NCI-H1092 (cell line): ENCODE results near the gene CCNYL1.
"Not testable (repeated sequence)": the region's sequence is repeated elsewhere in the genome, so short reads cannot be mapped to it uniquely, and the experiment has no call there.

ENCODE experiments used
- DNase-seq: peaks from one replicate; lab custom pipeline; 2025; lab: John Stamatoyannopoulos, UW

The CCNYL1 gene

GRCh38 chr2:207697411-207697810 lies 14.0 kb upstream of the CCNYL1 start:
- DNase-seq = no peak

DNA sequence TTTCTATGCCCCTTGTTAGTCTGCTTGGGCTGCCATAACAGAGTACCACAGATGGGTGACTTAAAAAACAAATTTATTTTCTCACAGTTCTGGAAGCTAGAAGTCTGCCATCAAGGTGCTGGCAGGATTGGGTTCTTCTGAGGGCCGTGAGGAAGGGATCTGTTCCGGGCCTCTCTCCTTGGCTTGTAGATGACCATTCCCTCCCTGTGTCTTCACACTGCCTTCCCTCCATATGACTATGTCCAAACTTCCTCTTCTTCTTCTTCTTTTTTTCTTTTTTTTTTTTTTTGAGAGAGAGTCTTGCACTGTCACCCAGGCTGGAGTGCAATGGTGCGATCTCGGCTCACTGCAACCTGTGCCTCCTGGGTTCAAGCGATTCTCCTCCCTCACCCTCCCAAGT lies 13.1 kb upstream of the CCNYL1 start:
- DNase-seq = no peak

GRCh38 chr2:207704078-207704477 lies 7.4 kb upstream of the CCNYL1 start:
- DNase-seq = no peak

- no peak for DNase-seq
These were observed 6.8 kb upstream of the CCNYL1 start for GRCh38 chr2:207704671-207705070.

- DNase-seq = no peak
These were observed 4.2 kb upstream of the CCNYL1 start for GRCh38 chr2:207706936-207707860.

GRCh38 chr2:207711750-207712530 lies 500 bp downstream of the CCNYL1 start:
- no peak for DNase-seq

GRCh38 chr2:207716056-207716455 lies 4.6 kb downstream of the CCNYL1 start:
- DNase-seq = no peak

GRCh38 chr2:207718521-207718920 lies 7.1 kb downstream of the CCNYL1 start:
- DNase-seq = no peak

DNA sequence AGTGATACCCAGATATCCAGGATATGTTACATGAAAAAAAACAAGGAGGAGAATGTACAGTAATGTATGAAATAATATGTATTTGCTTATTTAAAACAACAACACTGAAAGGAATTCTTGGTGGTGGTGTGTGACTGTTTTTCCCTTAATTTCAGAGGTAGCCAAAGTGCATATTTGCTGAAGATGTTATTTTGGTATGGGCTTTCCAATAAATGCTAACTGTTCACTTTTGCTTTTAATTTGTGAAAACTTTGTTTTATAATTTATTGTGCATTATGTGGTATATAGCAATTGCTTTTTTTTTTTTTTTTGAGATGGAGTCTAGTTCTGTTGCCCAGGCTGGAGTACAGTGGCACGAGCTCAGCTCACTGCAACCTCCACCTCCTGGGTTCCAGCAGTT lies 7.6 kb downstream of the CCNYL1 start:
- DNase-seq = no peak

GRCh38 chr2:207719655-207720054 lies 8.2 kb downstream of the CCNYL1 start:
- DNase-seq = not testable (repeated sequence)

DNA sequence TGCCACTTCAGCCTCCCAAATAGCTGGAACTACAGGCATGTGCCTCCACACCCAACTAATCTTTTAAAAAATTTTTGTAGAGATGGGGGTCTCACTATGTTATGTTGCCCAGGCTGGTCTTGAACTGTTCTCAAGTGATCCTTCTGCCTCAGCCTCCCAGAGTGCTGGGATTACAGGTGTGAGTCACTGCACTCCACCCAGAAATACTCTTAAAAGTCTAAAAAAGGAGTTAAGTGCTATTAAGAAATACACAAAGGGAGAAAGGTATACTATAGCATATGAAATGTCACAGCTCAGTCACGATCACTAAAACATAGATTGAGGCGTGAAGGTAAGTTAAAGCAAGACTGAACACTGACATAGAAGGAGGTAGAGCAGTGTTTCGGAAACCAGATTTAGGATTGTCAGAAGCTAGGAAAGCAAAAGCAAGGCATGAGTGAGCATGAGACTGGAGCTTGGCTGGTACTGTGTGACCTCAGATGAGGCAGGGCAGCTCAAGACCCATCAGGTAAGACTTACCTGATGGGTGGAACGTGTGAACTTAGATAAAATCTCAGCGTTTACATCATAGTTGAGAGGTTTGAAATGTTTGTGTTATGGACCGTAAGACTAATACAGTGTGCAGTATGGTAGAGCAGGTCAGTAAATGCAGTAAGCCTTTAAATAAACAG lies 9.2 kb downstream of the CCNYL1 start:
- DNase-seq = no peak

- DNase-seq = no peak
These were observed 11.5 kb downstream of the CCNYL1 start for GRCh38 chr2:207722773-207723424.

DNA sequence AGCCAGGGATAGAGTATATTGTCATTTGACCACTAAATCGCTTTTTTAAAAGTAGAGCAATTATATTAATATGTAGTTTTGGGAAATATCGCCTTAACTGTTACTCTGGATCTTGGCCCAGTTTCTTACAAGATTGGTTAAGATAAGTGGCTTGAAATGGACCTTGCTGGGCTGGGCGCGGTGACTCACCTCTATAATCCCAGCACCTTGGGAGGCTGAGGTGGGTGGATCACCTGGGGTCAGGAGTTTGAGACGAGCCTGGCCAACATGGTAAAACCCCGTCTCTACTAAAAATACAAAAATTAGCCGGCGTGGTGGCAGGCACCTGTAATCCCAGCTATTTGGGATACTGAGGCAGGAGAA lies 12.0 kb downstream of the CCNYL1 start:
- DNase-seq = not testable (repeated sequence)

GRCh38 chr2:207724113-207724512 lies 12.7 kb downstream of the CCNYL1 start:
- no peak for DNase-seq

GRCh38 chr2:207725873-207726578 lies 14.6 kb downstream of the CCNYL1 start:
- no peak for DNase-seq

DNA sequence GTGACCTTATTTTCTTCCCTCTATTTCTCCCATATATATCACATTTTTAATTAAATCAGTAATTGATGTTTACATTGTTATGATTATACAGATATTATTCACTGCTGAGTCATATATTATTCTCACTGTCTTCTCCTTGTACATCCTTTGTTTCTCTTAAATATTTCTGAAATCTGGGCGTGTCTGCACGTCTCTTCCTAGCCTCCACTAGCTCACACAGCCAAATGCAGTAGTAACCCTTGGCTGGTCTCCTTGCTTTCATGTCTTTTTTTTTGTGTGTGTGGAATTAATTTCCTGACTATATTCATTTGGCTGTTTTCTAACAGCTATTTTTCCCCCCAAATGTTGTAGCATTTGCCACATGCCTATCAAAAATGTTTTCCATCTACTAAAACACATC lies 15.8 kb downstream of the CCNYL1 start:
- DNase-seq = no peak

DNA sequence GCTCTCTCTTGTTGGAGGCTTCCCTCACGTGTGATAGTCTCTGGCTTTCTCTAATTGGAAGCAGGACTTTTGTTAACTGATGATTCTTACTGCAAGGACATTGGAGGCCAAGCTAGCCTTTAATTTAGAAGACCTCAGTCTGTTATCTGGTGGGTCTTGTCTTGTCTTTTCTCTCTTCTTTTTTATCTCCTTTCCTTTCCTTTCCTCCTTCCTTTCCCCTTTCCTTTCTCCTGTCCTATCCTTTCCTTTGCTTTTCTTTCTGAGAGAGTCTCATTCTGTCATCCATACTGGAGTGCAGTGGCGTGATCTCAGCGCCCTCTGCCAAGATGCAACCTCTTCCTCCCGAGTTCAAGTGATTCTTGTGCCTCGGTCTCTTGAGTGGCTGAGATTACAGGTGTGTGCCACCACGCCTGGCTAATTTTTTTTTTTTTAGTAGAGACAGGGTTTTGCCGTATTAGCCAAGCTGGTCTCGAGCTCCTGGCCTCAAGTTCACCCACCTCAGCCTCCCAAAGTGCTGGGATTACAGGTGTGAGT lies 18.1 kb downstream of the CCNYL1 start:
- no peak for DNase-seq

GRCh38 chr2:207731138-207731537 lies 19.7 kb downstream of the CCNYL1 start:
- no peak for DNase-seq

DNA sequence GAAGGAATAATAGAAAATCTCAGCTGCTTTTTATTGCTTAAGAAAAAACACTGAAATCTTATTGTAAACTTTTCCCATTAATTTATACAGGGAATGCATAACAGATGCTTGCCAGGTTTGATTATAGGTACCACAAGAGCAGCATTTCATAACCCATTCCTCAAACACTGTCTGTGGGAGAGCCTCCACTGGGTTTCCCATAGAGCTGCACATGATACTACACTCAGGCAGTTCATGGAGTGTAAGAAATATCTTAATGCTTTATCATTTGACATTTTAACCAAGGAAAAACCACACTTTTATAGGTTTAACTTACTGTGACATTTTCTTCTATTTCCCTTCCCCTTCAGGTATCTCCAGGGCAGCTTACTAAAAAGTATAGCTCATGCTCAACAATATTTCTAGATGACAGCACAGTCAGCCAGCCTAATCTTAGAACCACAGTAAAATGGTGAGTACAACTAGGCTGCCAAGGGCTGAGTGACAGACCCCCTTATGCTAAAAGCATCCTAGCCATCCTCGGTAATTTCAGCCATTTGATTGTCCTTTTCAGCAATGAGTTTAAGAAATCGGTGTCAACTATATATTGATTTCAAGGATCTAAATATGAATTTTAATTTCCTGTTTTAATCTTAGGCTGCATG lies 22.3 kb downstream of the CCNYL1 start:
- DNase-seq = no peak

DNA sequence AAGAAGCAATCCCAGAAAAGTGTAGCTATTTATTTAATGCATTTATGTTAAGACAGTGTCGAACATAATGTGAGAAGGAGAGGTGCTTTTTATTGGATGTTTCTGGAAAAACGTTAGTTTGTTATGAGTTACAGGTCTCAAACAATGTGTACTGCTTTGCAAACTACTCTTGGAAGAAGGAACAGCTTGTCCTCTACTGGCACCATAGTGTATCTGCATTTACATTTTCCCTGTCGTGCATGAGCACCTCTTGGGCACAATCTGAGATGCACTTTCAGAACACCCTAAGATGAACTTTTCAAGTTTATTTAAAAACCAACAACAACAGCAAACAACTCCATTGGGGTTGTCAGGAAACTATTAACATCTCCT lies 22.8 kb downstream of the CCNYL1 start:
- DNase-seq = no peak
